CD4-positive, alpha-beta T cell (primary cell): ENCODE results near the gene GLCCI1. TPM values are rescaled to one million over a fixed set of nuclear protein-coding genes. Genes with fewer than 3 reads are reported as not detected.

ENCODE experiments used
- ATAC-seq: fragments of 200-7000 bp; cut with Tn5 transposase; one replicate; pipeline ENCODE4 v1.10.0; 2022; ENCODE audit warnings: mild to moderate bottlenecking; ENCODE audit not compliant: poor library complexity
- CTCF ChIA-PET: fragments of 350-600 bp; sonication (Branson Sonifier 250); formaldehyde crosslinking; loops from one replicate; lab custom pipeline; 2021; ENCODE audit warnings: antibody characterized with exemption, inconsistent platforms; lab: Charles Lee
- POLR2A ChIA-PET: fragments of 350-600 bp; sonication (Branson Sonifier 250); formaldehyde crosslinking; loops from one replicate; lab custom pipeline; 2021; ENCODE audit warnings: antibody characterized with exemption, inconsistent platforms; lab: Charles Lee
- DNase-seq, 14 experiments: peaks; one replicate each; pipeline ENCODE4 v3.0.0-alpha.2; 2013 to 2020; ENCODE audit warnings: mixed read lengths in 2 of 14
- H3K27ac ChIP-seq, 2 donors: one replicate each; pipeline versions ENCODE4 v1.5.1 to v1.7.0; 2013; ENCODE audit warnings: low read length in 2 of 2, low read depth in 1 of 2, mild to moderate bottlenecking in 1 of 2
- H3K27me3 ChIP-seq, 2 experiments: 1 replicate in 1 of 2; 2 replicates in 1 of 2; pipeline versions ENCODE4 v1.6.1 to v1.7.0; 2013; ENCODE audit warnings: low read length in 2 of 2, control low read depth in 1 of 2, mild to moderate bottlenecking in 1 of 2, moderate library complexity in 1 of 2; ENCODE audit not compliant: insufficient read depth in 2 of 2, control insufficient read depth in 1 of 2
- H3K36me3 ChIP-seq: one replicate; pipeline ENCODE4 v1.6.1; 2013; ENCODE audit warnings: low read length, control low read depth; ENCODE audit not compliant: insufficient read depth
- H3K4me1 ChIP-seq: one replicate; pipeline ENCODE4 v1.6.1; 2013; ENCODE audit warnings: low read length, control low read depth; ENCODE audit not compliant: insufficient read depth
- H3K4me3 ChIP-seq: one replicate; pipeline ENCODE4 v1.5.1; 2013; ENCODE audit warnings: mild to moderate bottlenecking, low read length, moderate library complexity
- H3K9me3 ChIP-seq, 2 experiments: 1 replicate in 1 of 2; 2 replicates in 1 of 2; pipeline versions ENCODE4 v1.6.1 to v1.7.0; 2013; ENCODE audit warnings: low read length in 2 of 2, mild to moderate bottlenecking in 2 of 2, control low read depth in 1 of 2, moderate library complexity in 1 of 2; ENCODE audit not compliant: control insufficient read depth in 1 of 2, insufficient read depth in 1 of 2
- H3K27ac Mint-ChIP-seq: one replicate; pipeline ENCODE4 v1.8.0; 2020; ENCODE audit warnings: mixed read lengths
- H3K27me3 Mint-ChIP-seq: one replicate; pipeline ENCODE4 v1.8.0; 2021; ENCODE audit warnings: mixed read lengths
- H3K36me3 Mint-ChIP-seq: one replicate; pipeline ENCODE4 v1.8.0; 2021; ENCODE audit warnings: low read depth, mixed read lengths
- H3K4me1 Mint-ChIP-seq: one replicate; pipeline ENCODE4 v1.8.0; 2021; ENCODE audit warnings: low read depth, mixed read lengths
- H3K4me3 Mint-ChIP-seq: one replicate; pipeline ENCODE4 v1.8.0; 2020; ENCODE audit warnings: mild to moderate bottlenecking, mixed read lengths
- H3K9me3 Mint-ChIP-seq: one replicate; pipeline ENCODE4 v1.8.0; 2020; ENCODE audit warnings: mixed read lengths
- CTCF ChIP-seq: fragments of 200-600 bp; IDR thresholded peaks from one replicate; pipeline ENCODE4 v1.8.0; 2022; ENCODE audit warnings: antibody characterized with exemption, mild to moderate bottlenecking
- intact Hi-C, 2 experiments: fragments of 100-400 bp; cut with DNase I in 1 of 2; cut with micrococcal nuclease in 1 of 2; formaldehyde crosslinking; loops; one replicate each; pipeline versions ENCODE4 v1.15.1 to v1.9.0; 2023 to 2025; cut with DNase I, micrococcal nuclease
- total RNA-seq, 174 experiments: library from RNA in 2 of 174; stranded (reverse) in 2 of 174; gene quantifications; one replicate each; pipeline ENCODE4 v1.2.3 and lab custom pipeline; 2021 to 2026

GLCCI1 gene
- total RNA-seq, 2 experiments from 2014 or later: 22.2 to 22.3 TPM

GRCh38 chr7:7965301-7965700 is 3.3 kb upstream of the GLCCI1 start:
- H3K27ac Mint-ChIP-seq: peak overlapping the region; percentile 62

DNA sequence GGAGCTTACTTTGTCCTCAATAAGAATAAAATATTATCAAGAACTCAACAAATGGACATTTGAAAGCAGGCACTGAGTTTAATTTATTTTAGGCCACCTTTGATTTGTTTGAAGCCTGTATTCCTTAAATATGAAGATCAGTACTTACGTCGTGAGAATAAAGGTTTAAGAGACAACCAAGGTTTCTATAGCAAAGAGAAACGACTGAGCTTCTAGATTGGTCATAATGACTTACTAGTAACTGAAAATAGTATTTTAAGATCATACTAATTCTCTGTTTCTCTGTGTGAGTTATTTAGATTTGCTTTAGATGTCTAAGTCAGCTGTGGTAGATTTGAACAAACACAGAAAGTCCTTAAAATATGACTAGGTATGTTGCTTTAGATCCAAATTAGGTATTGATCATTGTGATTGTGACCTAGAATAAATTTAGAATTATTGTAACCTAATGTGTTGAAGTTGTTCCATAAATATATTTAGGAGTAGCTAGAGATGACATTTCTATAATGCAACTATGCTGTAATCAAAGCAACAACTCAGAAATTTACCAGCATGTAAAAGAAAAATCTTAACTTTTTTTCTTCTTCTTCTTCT is 2.4 kb upstream of the GLCCI1 start:
- no peak for TF ChIP-seq CTCF
- no peak overlapping the region for H3K27ac Mint-ChIP-seq
- H3K4me1 Mint-ChIP-seq: peaks cover 27% of the 10 kb centered on the region
- DNase-seq (no peak), ATAC-seq (no peak)
- no peak overlapping the region for H3K4me3 Mint-ChIP-seq
- no peaks in the 10 kb centered on the region for H3K27me3 Mint-ChIP-seq
- H3K36me3 Mint-ChIP-seq: peaks cover 4% of the 10 kb centered on the region
- H3K4me3 ChIP-seq: no peak overlapping the region
- ChIA-PET POLR2A (interaction anchor here (1.3 to 8.1 kb wide), 5 partner anchors 13 to 326 kb away, joined by 4 to 87 read pairs (median 11); partner anchors contain the start of gene UMAD1), CTCF (interaction anchor here (0.6 to 3.7 kb wide), 5 partner anchors 11 to 224 kb away, joined by 3 to 11 read pairs (median 3); no protein-coding TSS in a partner anchor)
- no peaks in the 10 kb centered on the region for H3K9me3 Mint-ChIP-seq
- H3K27ac ChIP-seq: no peak overlapping the region
- intact Hi-C loops: loop anchor here in 1 of 2 experiments (5.0 kb wide), 1 partner anchor 226 kb away; no protein-coding TSS in a partner anchor
- peaks cover 9% of the 10 kb centered on the region for H3K4me1 ChIP-seq
- H3K9me3 ChIP-seq: no peaks in the 10 kb centered on the region
- no peaks in the 10 kb centered on the region for H3K36me3 ChIP-seq
- no peaks in the 10 kb centered on the region for H3K27me3 ChIP-seq

More at GRCh38 chr7:7965301-7965700, 3.3 kb upstream of the GLCCI1 start:
- Histone ChIP-seq H3K27me3 (no peaks in the 10 kb centered on the region), H3K9me3 (no peaks in the 10 kb centered on the region), H3K4me1 (peaks cover 9% of the 10 kb centered on the region), H3K4me3 (no peak overlapping the region), H3K27ac (no peak overlapping the region), H3K36me3 (no peaks in the 10 kb centered on the region)
- intact Hi-C loops: loop anchor here in 1 of 2 experiments (5.0 kb wide), 1 partner anchor 227 kb away; no protein-coding TSS in a partner anchor
- Mint-ChIP-seq H3K27me3 (no peaks in the 10 kb centered on the region), H3K9me3 (no peaks in the 10 kb centered on the region), H3K4me1 (peaks cover 27% of the 10 kb centered on the region), H3K36me3 (peaks cover 4% of the 10 kb centered on the region), H3K4me3 (peak overlapping the region; percentile 11)
- DNase-seq (no peak), ATAC-seq (no peak)
- CTCF ChIA-PET: interaction anchor here (0.8 to 3.7 kb wide), 2 partner anchors 124 to 225 kb away, joined by 3 to 11 read pairs; no protein-coding TSS in a partner anchor
- POLR2A ChIA-PET: interaction anchor here (1.8 to 3.0 kb wide), 3 partner anchors 12 to 325 kb away, joined by 6 to 9 read pairs (median 6); partner anchors contain the start of gene UMAD1
- TF ChIP-seq CTCF: no peak

DNA sequence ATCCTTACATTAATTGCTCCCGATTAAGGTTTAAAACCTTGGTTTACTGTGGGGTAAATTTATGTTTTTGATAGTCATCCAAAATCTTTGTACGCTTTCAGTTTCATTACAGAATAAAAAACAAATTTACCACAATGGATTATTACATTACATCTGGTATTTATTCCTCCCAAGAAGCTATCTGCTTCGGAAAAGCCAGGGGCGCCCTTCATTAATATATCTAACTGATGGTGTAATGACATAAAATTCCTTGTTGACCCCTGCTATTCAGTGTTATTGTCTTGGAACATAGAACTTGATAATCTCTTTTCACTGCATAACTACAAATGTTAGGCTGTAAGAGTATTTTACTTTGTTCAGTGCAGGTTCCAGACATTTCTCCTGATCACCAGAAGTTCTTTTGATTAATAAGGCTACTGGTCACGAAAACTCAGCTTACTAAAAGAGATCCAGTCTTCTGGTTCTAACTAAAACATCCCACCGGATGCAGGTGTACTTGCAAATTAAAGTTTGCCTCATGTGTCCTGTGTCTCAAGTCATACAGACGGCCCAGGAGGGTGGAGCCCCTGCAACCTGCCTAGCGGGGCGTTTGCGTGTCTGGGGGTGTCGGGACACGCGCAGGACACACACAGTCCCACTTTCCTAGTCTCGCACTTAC is 581 bp upstream of the GLCCI1 start:
- ATAC-seq (no peak), DNase-seq (peak in 2 of 14 experiments; percentile 23 to 46)
- H3K27ac Mint-ChIP-seq: peak overlapping the region; percentile 78
- peak overlapping the region; percentile 94 for H3K4me3 Mint-ChIP-seq
- peaks cover 31% of the 10 kb centered on the region for H3K4me1 Mint-ChIP-seq
- no peaks in the 10 kb centered on the region for H3K27me3 Mint-ChIP-seq
- Histone ChIP-seq H3K9me3 (no peaks in the 10 kb centered on the region), H3K4me3 (peak overlapping the region; percentile 86), H3K27ac (peak overlapping the region; percentile 69 to 92), H3K27me3 (no peaks in the 10 kb centered on the region), H3K4me1 (peaks cover 14% of the 10 kb centered on the region), H3K36me3 (no peaks in the 10 kb centered on the region)
- CTCF ChIA-PET: interaction anchor here (1.4 to 1.5 kb wide), 2 partner anchors 26 to 166 kb away, joined by 3 read pairs; no protein-coding TSS in a partner anchor
- POLR2A ChIA-PET: interaction anchor here (0.6 to 8.1 kb wide), 46 partner anchors 10 to 811 kb away, joined by 3 to 92 read pairs (median 4); partner anchors contain the start of gene UMAD1
- H3K9me3 Mint-ChIP-seq: no peaks in the 10 kb centered on the region
- peaks cover 4% of the 10 kb centered on the region for H3K36me3 Mint-ChIP-seq
- no peak for TF ChIP-seq CTCF
- intact Hi-C loops: loop anchor here (1.0 to 5.0 kb wide), 6 partner anchors 47 to 328 kb away; partner anchors contain the start of gene UMAD1 (in 1 of the 2)
